ENCODE measurements around the gene SMPD3. TPM values are rescaled to one million over a fixed set of nuclear protein-coding genes. Genes with fewer than 3 reads are reported as not detected.

The SMPD3 gene
- total RNA-seq, 1 donor from 2014 or later = 5.6 TPM

GRCh38 chr16:68458101-68458500 is 9.8 kb upstream of the SMPD3 start:
- intact Hi-C loops (cut with DNase I) = no loop called here
- DNase-seq = no peak

GRCh38 chr16:68455631-68456030 is 7.3 kb upstream of the SMPD3 start:
- intact Hi-C loops (cut with DNase I) = no loop called here
- Histone ChIP-seq H3K4me3 (no peak overlapping the region), H3K27ac (no peak overlapping the region), H3K27me3 (no peaks in the 10 kb centered on the region), H3K4me1 (no peaks in the 10 kb centered on the region), H3K9me3 (no peaks in the 10 kb centered on the region), H3K36me3 (no peaks in the 10 kb centered on the region)
- ATAC-seq = no peak
- TF ChIP-seq, protein P1, sequence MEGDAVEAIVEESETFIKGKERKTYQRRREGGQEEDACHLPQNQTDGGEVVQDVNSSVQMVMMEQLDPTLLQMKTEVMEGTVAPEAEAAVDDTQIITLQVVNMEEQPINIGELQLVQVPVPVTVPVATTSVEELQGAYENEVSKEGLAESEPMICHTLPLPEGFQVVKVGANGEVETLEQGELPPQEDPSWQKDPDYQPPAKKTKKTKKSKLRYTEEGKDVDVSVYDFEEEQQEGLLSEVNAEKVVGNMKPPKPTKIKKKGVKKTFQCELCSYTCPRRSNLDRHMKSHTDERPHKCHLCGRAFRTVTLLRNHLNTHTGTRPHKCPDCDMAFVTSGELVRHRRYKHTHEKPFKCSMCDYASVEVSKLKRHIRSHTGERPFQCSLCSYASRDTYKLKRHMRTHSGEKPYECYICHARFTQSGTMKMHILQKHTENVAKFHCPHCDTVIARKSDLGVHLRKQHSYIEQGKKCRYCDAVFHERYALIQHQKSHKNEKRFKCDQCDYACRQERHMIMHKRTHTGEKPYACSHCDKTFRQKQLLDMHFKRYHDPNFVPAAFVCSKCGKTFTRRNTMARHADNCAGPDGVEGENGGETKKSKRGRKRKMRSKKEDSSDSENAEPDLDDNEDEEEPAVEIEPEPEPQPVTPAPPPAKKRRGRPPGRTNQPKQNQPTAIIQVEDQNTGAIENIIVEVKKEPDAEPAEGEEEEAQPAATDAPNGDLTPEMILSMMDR (IDR thresholded peaks at IDR 0.05) = no peak
- DNase-seq = no peak

More at GRCh38 chr16:68458101-68458500, 9.8 kb upstream of the SMPD3 start:
- Histone ChIP-seq H3K4me3 (no peak overlapping the region), H3K27me3 (no peaks in the 10 kb centered on the region), H3K36me3 (no peaks in the 10 kb centered on the region), H3K4me1 (no peaks in the 10 kb centered on the region), H3K9me3 (no peaks in the 10 kb centered on the region), H3K27ac (no peak overlapping the region)
- ATAC-seq = no peak
- TF ChIP-seq, protein P1 (IDR thresholded peaks at IDR 0.05) = no peak

DNA sequence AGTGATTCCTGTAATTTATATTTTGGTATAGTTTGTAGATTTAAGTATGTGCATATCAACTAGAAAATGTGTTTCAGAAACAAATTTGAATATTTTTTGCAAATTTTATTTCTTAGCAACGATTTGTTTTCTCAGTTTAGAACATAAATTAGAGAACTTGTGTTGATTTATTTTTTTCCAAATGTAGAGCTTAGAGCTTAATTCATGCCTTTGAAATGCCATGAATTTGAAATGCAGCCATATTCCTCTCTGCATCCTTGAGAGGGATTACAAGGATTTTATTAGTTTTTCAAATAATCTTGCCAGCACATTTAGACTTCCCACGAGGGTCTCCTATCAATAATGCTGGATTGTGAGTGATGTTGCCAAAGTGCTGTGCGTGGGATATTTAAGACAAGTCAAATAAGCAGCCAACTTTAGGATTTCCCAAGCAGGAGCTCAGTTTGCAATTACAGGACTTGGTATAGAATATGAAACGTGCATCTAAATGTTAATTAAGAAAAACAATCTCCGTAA is 6.7 kb upstream of the SMPD3 start:
- intact Hi-C loops (cut with DNase I) = no loop called here
- no peaks in the 10 kb centered on the region for H3K36me3 ChIP-seq
- ATAC-seq (no peak), DNase-seq (no peak)
- H3K27me3 ChIP-seq = no peaks in the 10 kb centered on the region
- no peaks in the 10 kb centered on the region for H3K4me1 ChIP-seq
- no peaks in the 10 kb centered on the region for H3K9me3 ChIP-seq
- TF ChIP-seq, protein P1 (IDR thresholded peaks at IDR 0.05) = no peak
- H3K4me3 ChIP-seq = no peak overlapping the region
- no peak overlapping the region for H3K27ac ChIP-seq

- Histone ChIP-seq H3K9me3 (no peaks in the 10 kb centered on the region), H3K4me3 (no peak overlapping the region), H3K27me3 (no peaks in the 10 kb centered on the region), H3K36me3 (no peaks in the 10 kb centered on the region), H3K4me1 (peaks cover 2% of the 10 kb centered on the region), H3K27ac (no peak overlapping the region)
- ATAC-seq = no peak
- TF ChIP-seq, protein P1 (IDR thresholded peaks at IDR 0.05) = no peak
- intact Hi-C loops (cut with DNase I) = no loop called here
- no peak for DNase-seq
Observed at GRCh38 chr16:68453816-68454215, 5.5 kb upstream of the SMPD3 start.

DNA sequence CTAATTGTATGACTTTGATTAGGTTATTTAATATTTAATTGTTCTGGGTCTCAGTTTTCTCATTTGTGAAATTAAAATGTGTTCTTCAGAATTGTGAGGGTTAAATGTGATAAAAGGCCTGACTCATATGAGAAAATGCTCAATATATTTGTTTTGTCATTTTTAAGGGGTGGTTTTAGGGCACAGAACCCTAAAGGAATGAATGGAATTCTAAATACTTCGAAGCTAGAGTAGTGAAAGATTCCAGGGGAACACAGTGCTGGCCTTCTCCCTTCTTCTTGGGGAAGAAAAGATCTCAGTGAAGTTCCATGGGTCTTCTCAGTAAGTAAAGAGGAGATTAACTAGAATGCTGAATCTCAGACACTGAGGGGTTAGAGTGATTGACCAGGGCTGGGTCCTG is 3.9 kb upstream of the SMPD3 start:
- H3K36me3 ChIP-seq = no peaks in the 10 kb centered on the region
- DNase-seq = no peak
- H3K4me3 ChIP-seq = no peak overlapping the region
- no peak overlapping the region for H3K27ac ChIP-seq
- peaks cover 17% of the 10 kb centered on the region for H3K4me1 ChIP-seq
- intact Hi-C loops (cut with DNase I) = no loop called here
- no peaks in the 10 kb centered on the region for H3K27me3 ChIP-seq
- TF ChIP-seq, protein P1 (IDR thresholded peaks at IDR 0.05) = no peak
- H3K9me3 ChIP-seq = no peaks in the 10 kb centered on the region
- no peak for ATAC-seq

GRCh38 chr16:68451676-68452075 is 3.4 kb upstream of the SMPD3 start:
- peaks cover 18% of the 10 kb centered on the region for H3K4me1 ChIP-seq
- ATAC-seq (no peak), DNase-seq (no peak)
- TF ChIP-seq, protein P1 (IDR thresholded peaks at IDR 0.05) = no peak
- intact Hi-C loops (cut with DNase I) = no loop called here
- H3K36me3 ChIP-seq = no peaks in the 10 kb centered on the region
- H3K27me3 ChIP-seq = no peaks in the 10 kb centered on the region
- H3K9me3 ChIP-seq = no peaks in the 10 kb centered on the region
- H3K4me3 ChIP-seq = no peak overlapping the region
- H3K27ac ChIP-seq = no peak overlapping the region
